ENCODE measurements around the gene FMNL1. TPM values are rescaled to one million over a fixed set of nuclear protein-coding genes. Genes with fewer than 3 reads are reported as not detected.

FMNL1 gene
- total RNA-seq, 1 experiment from 2014 or later, result 20.0 TPM

GRCh38 chr17:45225051-45225700 lies 3.5 kb downstream of the FMNL1 start:
- intact Hi-C loops (cut with micrococcal nuclease; ENCODE audit: unreplicated experiment), result no loop called here
- BruUV-seq (replicated peaks), result no TSS peak

GRCh38 chr17:45225964-45226530 lies 4.4 kb downstream of the FMNL1 start:
- BruUV-seq (replicated peaks), result no TSS peak
- Histone ChIP-seq H3K27me3 (ENCODE audit: control insufficient read depth, insufficient read depth, low read length) (no peaks in the 10 kb centered on the region), H3K36me3 (ENCODE audit: control insufficient read depth, insufficient read depth, low read length) (no peaks in the 10 kb centered on the region), H3K4me3 (ENCODE audit: low read depth in 2 of 2, low read length in 2 of 2) (no peak overlapping the region), H3K9me3 (ENCODE audit: control insufficient read depth, insufficient read depth, low read depth, low read length) (no peaks in the 10 kb centered on the region), H3K27ac (ENCODE audit: low read length) (peak overlapping the region; percentile 96), H3K4me1 (ENCODE audit: control insufficient read depth, insufficient read depth, low read length) (peaks cover 71% of the 10 kb centered on the region)
- no peak for DNase-seq (ENCODE audit: low read depth, low spot score)
- ChIA-PET POLR2A (interaction anchor here (0.7 kb wide), 2 partner anchors 8 to 78 kb away, joined by 3 read pairs; partner anchors contain the start of gene HEXIM1), CTCF (interaction anchor here (0.6 to 1.3 kb wide), 2 partner anchors 10 to 194 kb away, joined by 4 to 5 read pairs; no protein-coding TSS in a partner anchor)
- peak; percentile 29 for ATAC-seq
- in situ Hi-C loops (cut with HindIII; ENCODE audit: low pct_unique_long_range_greater_than_20kb, low sequenced_read_pairs), result no loop called here
- intact Hi-C loops (cut with micrococcal nuclease; ENCODE audit: unreplicated experiment), result no loop called here
- TF ChIP-seq REST (IDR thresholded peaks at IDR 0.05; ENCODE audit: insufficient read depth in 1 of 2, low read depth in 2 of 2, low read length in 1 of 2), result no peak
- no peak for TF ChIP-seq SIN3A (IDR thresholded peaks at IDR 0.05; ENCODE audit: borderline replicate concordance, insufficient read depth, low read depth, low read length)
- TF ChIP-seq TCF7L2 (IDR thresholded peaks at IDR 0.05; ENCODE audit: low read depth, low read length), result no peak
- TF ChIP-seq POLR2AphosphoS5 (IDR thresholded peaks at IDR 0.05; ENCODE audit: low read depth, low read length), result no peak

More at GRCh38 chr17:45225051-45225700, 3.5 kb downstream of the FMNL1 start:
- Histone ChIP-seq H3K27ac (ENCODE audit: low read length) (peak overlapping the region; percentile 96), H3K4me1 (ENCODE audit: control insufficient read depth, insufficient read depth, low read length) (peaks cover 63% of the 10 kb centered on the region), H3K27me3 (ENCODE audit: control insufficient read depth, insufficient read depth, low read length) (no peaks in the 10 kb centered on the region), H3K9me3 (ENCODE audit: control insufficient read depth, insufficient read depth, low read depth, low read length) (no peaks in the 10 kb centered on the region), H3K36me3 (ENCODE audit: control insufficient read depth, insufficient read depth, low read length) (no peaks in the 10 kb centered on the region), H3K4me3 (ENCODE audit: low read depth in 2 of 2, low read length in 2 of 2) (no peak overlapping the region)
- ATAC-seq, result peak; percentile 15; the same call in 1 of the 2 replicates
- POLR2A ChIA-PET, result no interaction called here
- DNase-seq (ENCODE audit: low read depth, low spot score), result no peak
- TF ChIP-seq CTCF (IDR thresholded peaks at IDR 0.05), result no peak
- TF ChIP-seq POLR2AphosphoS5 (IDR thresholded peaks at IDR 0.05; ENCODE audit: low read depth, low read length), result no peak
- no peak for TF ChIP-seq SIN3A (IDR thresholded peaks at IDR 0.05; ENCODE audit: borderline replicate concordance, insufficient read depth, low read depth, low read length)
- TF ChIP-seq REST (IDR thresholded peaks at IDR 0.05; ENCODE audit: insufficient read depth in 1 of 2, low read depth in 2 of 2, low read length in 1 of 2), result no peak
- no peak for TF ChIP-seq TCF7L2 (IDR thresholded peaks at IDR 0.05; ENCODE audit: low read depth, low read length)
- in situ Hi-C loops (cut with HindIII; ENCODE audit: low pct_unique_long_range_greater_than_20kb, low sequenced_read_pairs), result no loop called here
- CTCF ChIA-PET, result no interaction called here
